GM23248 (cell line): ENCODE data around the gene ABCC6. TPM values are rescaled to one million over a fixed set of nuclear protein-coding genes. Genes with fewer than 3 reads are reported as not detected.

ENCODE experiments used
- DNase-seq: peaks from one replicate; pipeline ENCODE4 v3.0.0-alpha.2; 2015
- H2AFZ ChIP-seq: fragments of 200-600 bp; sonication (generic); 2 replicates; pipeline ENCODE4 v1.6.1; 2016; ENCODE audit warnings: antibody characterized with exemption
- H3F3A ChIP-seq: fragments of 200-600 bp; sonication (generic); 2 replicates; pipeline ENCODE4 v1.6.1; 2016; ENCODE audit warnings: mild to moderate bottlenecking, antibody characterized with exemption, mixed run types; ENCODE audit not compliant: insufficient read depth
- H3K27ac ChIP-seq: fragments of 200-600 bp; sonication (generic); 2 replicates; pipeline ENCODE4 v1.5.1; 2016; ENCODE audit warnings: mild to moderate bottlenecking
- H3K27me3 ChIP-seq: fragments of 200-600 bp; sonication (generic); replicated peaks from 2 replicates; pipeline ENCODE4 v1.6.1; 2016; ENCODE audit warnings: mild to moderate bottlenecking; ENCODE audit not compliant: insufficient read depth
- H3K36me3 ChIP-seq: fragments of 200-600 bp; sonication (generic); 2 replicates; pipeline ENCODE4 v1.6.1; 2016; ENCODE audit warnings: low read depth, mild to moderate bottlenecking
- H3K4me1 ChIP-seq: fragments of 200-600 bp; sonication (generic); 2 replicates; pipeline ENCODE4 v1.6.1; 2016; ENCODE audit warnings: mild to moderate bottlenecking; ENCODE audit not compliant: insufficient read depth
- H3K4me2 ChIP-seq: fragments of 200-600 bp; sonication (generic); one replicate; pipeline ENCODE4 v1.6.1; 2016; ENCODE audit warnings: mild to moderate bottlenecking; ENCODE audit not compliant: unreplicated experiment
- H3K4me3 ChIP-seq: fragments of 200-600 bp; sonication (generic); 2 replicates; pipeline ENCODE4 v1.5.1; 2016; ENCODE audit warnings: mild to moderate bottlenecking
- H3K79me2 ChIP-seq: fragments of 200-600 bp; sonication (generic); 2 replicates; pipeline ENCODE4 v1.6.1; 2016; ENCODE audit warnings: mild to moderate bottlenecking; ENCODE audit not compliant: insufficient read depth
- H3K9ac ChIP-seq: fragments of 200-600 bp; sonication (generic); 2 replicates; pipeline ENCODE4 v1.6.1; 2016; ENCODE audit warnings: mild to moderate bottlenecking
- H3K9me2 ChIP-seq: fragments of 200-600 bp; sonication (generic); 2 replicates; pipeline ENCODE4 v1.6.1; 2016; ENCODE audit warnings: mixed run types, mild to moderate bottlenecking, moderate library complexity; ENCODE audit not compliant: insufficient read depth
- H3K9me3 ChIP-seq: fragments of 200-600 bp; sonication (generic); one replicate; pipeline ENCODE4 v1.6.1; 2017; ENCODE audit warnings: low read depth
- H4K20me1 ChIP-seq: fragments of 200-600 bp; sonication (generic); 2 replicates; pipeline ENCODE4 v1.6.0; 2016; ENCODE audit not compliant: insufficient read depth
- EZH2 ChIP-seq: fragments of 200-600 bp; sonication (generic); IDR thresholded peaks from 2 replicates; pipeline ENCODE4 v1.6.1; 2018; ENCODE audit warnings: antibody characterized with exemption, mild to moderate bottlenecking; ENCODE audit not compliant: insufficient read depth, poor library complexity, severe bottlenecking
- EZH2phosphoT487 ChIP-seq: fragments of 200-600 bp; sonication (generic); IDR thresholded peaks from 2 replicates; pipeline ENCODE4 v1.6.1; 2018; ENCODE audit warnings: antibody characterized with exemption, moderate library complexity, mild to moderate bottlenecking, low read depth; ENCODE audit not compliant: insufficient read depth
- WGBS, 2 experiments: methylation state at CpG; one replicate each; pipeline ENCODE4 v1.1.6; 2015 to 2017; ENCODE audit warnings: low lambda C conversion rate in 2 of 2, low coverage in 1 of 2; ENCODE audit errors: missing lambda C conversion rate in 2 of 2; 5-methylcytosine and 5-hydroxymethylcytosine counted together
- in situ Hi-C: fragments of 300-500 bp; cut with MboI; formaldehyde crosslinking; loops from 2 replicates; pipeline ENCODE4 v1.15.0; 2020
- polyA plus RNA-seq: library from polyadenylated mRNA; unstranded; fragments of >200 nt; fragmentation: Nextera tagmentation; extraction: Ambion mirVana; gene quantifications from 2 replicates; pipeline ENCODE4 v1.2.1, GENCODE V29; 2016
- total RNA-seq: library from RNA; depleted of rRNA; stranded (reverse); fragments of >200 nt; shearing (Covaris generic); gene quantifications from 2 replicates; pipeline ENCODE4 v1.2.3, GENCODE V29; 2014

Gene ABCC6
- total and polyA plus RNA-seq, 2 experiments from 2014 or later = 0.24 TPM; not detected in 1

DNA sequence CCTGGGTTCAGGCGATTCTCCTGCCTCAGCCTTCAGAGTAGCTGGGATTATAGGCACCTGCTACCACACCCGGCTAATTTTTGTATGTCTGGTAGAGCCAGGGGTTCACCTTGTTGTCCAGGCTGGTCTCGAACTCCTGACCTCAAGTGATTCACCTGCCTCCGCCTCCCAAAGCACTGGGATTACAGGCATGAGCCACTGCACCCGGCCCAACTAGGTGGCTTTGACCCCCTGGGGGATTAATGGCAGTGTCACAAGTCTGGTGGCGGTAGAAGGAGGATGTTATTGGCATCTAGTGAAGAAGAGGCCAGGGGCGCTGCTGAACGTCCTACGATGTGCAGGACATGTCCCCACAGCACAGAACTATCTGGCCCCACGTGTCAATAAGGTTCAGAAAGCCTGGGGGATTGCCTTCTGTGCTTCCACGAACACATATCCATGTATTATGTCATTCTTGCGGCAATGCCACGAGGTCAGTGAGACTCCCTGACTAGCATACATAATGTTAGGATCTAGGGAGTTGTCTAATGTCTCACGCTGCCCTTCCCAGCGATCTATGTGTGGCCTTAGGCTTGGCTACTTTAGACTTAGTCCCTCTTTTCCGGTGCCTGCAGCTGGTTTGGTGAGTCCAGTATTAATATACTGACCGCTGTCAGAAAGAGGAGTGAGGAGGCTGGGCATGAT lies 75.8 kb downstream of the ABCC6 start:
- Histone ChIP-seq H3K27ac (no peak overlapping the region), H3K9me2 (no peaks in the 10 kb centered on the region), H3K4me1 (no peaks in the 10 kb centered on the region), H3K9ac (no peak overlapping the region), H3K27me3 (no peaks in the 10 kb centered on the region), H3K79me2 (no peaks in the 10 kb centered on the region), H3K36me3 (0 out of 2 replicates have a peak, but pooled peaks cover 5% of the 10 kb centered on the region), H3K9me3 (no peaks in the 10 kb centered on the region), H3F3A (no peaks in the 10 kb centered on the region; the same call in 1 of the 2 replicates), H3K4me2 (no peak overlapping the region), H4K20me1 (no peaks in the 10 kb centered on the region), H3K4me3 (no peak overlapping the region), H2AFZ (no peak overlapping the region)
- WGBS, 2 experiments = 91 to 93% methylated on average over 17 of the region's 17 CpGs
- no peak for TF ChIP-seq EZH2phosphoT487
- TF ChIP-seq EZH2 = no peak
- in situ Hi-C loops = no loop called here
- no peak for DNase-seq

DNA sequence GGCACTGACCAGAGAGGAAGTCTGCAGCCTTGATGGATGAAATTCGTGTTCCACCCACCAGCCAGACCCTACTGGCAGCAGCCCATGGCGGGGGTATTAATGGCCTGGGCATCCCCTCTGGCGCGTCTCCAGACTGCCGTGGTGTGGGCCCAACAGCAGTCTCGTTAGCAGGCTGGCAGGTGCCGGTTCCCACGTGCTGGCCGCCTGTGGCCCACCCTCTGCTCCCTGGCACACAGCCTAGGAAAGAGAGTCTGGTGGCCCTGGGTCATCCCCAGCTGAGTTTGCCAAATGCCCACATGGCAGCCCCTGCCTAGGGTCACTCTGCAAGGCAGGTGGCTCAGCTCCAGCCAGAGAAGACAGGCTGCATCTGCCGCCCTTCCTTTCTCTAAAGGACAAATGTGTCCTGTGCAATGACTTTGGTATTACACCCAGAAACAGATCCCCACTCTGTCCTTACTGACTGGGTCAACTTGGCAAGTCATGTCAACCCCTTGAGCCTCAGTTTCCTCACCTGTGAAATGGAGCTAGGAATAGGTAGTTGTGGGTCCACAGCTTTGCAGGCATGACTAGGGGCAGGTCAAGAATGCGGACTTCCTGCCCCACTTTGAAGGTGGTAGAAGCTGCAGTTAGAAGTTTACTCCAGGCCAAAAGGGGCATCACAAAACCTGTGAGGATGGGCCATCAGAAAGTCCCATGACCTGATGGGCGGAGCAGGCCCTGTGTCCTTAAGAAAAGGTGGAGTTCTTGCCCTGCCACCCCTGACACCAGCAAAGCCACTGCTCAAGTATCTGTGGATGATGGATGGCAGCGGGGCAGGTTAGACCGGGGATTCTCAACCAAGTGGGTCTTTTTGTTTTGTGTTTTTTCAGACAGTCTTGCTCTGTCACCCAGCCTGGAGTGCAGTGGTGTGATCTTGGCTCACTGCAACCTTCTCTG lies 76.6 kb downstream of the ABCC6 start:
- Histone ChIP-seq H3K27ac (no peak overlapping the region), H4K20me1 (no peaks in the 10 kb centered on the region)
- DNase-seq = no peak

DNA sequence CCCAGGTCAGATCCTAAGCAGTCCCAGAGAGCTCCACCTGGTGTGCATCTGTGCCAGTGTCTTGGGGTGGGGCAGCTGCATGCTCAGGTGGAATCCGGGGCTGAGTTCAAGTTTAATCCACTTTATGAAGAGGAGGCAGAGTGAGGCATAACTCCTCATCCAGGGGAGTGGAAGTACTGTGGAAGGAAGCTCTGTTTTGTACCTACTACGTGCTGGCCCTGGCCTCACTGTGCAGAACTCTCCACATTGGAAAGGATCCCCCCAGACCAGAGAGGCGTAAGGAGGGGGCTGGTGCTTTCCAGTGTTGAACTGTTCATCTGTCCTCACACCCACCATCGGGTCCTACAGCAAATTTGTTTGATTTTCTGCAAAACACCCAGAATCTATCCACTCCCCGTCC lies 78.0 kb downstream of the ABCC6 start:
- H3K4me3 ChIP-seq = no peak overlapping the region
- H3K36me3 ChIP-seq = peaks cover 16% of the 10 kb centered on the region; the same call in 1 of the 2 replicates
- in situ Hi-C loops = no loop called here
- TF ChIP-seq EZH2phosphoT487 (no peak), EZH2 (no peak)
- H3K79me2 ChIP-seq = no peaks in the 10 kb centered on the region
- no peaks in the 10 kb centered on the region for H4K20me1 ChIP-seq
- H2AFZ ChIP-seq = no peak overlapping the region
- H3K9me3 ChIP-seq = no peaks in the 10 kb centered on the region
- no peaks in the 10 kb centered on the region for H3K9me2 ChIP-seq
- no peaks in the 10 kb centered on the region; the same call in 1 of the 2 replicates for H3F3A ChIP-seq
- no peak overlapping the region for H3K4me2 ChIP-seq
- H3K27me3 ChIP-seq = no peaks in the 10 kb centered on the region
- H3K9ac ChIP-seq = no peak overlapping the region
- no peak for DNase-seq
- WGBS, 2 experiments = 93 to 97% methylated on average over 5 of the region's 5 CpGs
- no peaks in the 10 kb centered on the region for H3K4me1 ChIP-seq
- no peak overlapping the region for H3K27ac ChIP-seq

More for the DNA sequence above, 76.6 kb downstream of the ABCC6 start:
- Histone ChIP-seq H3K4me3 (no peak overlapping the region), H3K9me2 (no peaks in the 10 kb centered on the region), H3K9me3 (no peaks in the 10 kb centered on the region), H3K79me2 (no peaks in the 10 kb centered on the region), H3K4me1 (no peaks in the 10 kb centered on the region), H3K4me2 (no peak overlapping the region), H3F3A (no peaks in the 10 kb centered on the region; the same call in 1 of the 2 replicates), H3K36me3 (0 out of 2 replicates have a peak, but pooled peaks cover 10% of the 10 kb centered on the region), H2AFZ (no peak overlapping the region), H3K9ac (no peak overlapping the region), H3K27me3 (no peaks in the 10 kb centered on the region)
- WGBS, 2 experiments = 91 to 95% methylated on average over 14 of the region's 14 CpGs
- in situ Hi-C loops = no loop called here
- no peak for TF ChIP-seq EZH2phosphoT487
- no peak for TF ChIP-seq EZH2

DNA sequence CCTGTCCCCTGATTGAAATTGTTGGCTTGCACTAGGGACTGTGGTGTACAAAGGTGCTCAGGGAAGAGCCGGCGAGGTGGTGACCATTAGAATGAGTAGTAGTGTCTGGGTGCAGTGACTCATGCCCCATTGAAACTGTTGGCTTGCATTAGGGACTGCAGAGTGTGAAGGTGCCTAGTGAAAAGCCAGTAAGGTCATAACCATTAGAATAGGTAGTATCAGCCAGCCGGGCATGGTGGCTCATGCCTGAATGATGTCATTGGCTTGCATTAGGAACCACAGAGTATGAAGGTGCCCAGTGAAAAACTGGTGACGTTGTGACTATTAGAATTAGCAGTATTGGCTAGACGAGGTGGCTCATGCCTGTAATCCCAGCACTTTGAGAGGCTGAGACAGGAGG lies 78.9 kb downstream of the ABCC6 start:
- 88 to 95% methylated on average over 5 of the region's 5 CpGs for WGBS, 2 experiments
- in situ Hi-C loops = no loop called here
- peak; percentile 19 for DNase-seq
- no peaks in the 10 kb centered on the region for H3K9me2 ChIP-seq
- H3K4me2 ChIP-seq = no peak overlapping the region
- H2AFZ ChIP-seq = no peak overlapping the region
- no peaks in the 10 kb centered on the region for H3K79me2 ChIP-seq
- H3K4me1 ChIP-seq = no peaks in the 10 kb centered on the region
- H3K27ac ChIP-seq = no peak overlapping the region
- H3K9me3 ChIP-seq = no peaks in the 10 kb centered on the region
- H3K9ac ChIP-seq = no peak overlapping the region
- H3K4me3 ChIP-seq = no peak overlapping the region
- no peaks in the 10 kb centered on the region; the same call in 1 of the 2 replicates for H3F3A ChIP-seq
- no peaks in the 10 kb centered on the region for H3K27me3 ChIP-seq
- TF ChIP-seq EZH2 = no peak
- TF ChIP-seq EZH2phosphoT487 = no peak
- no peaks in the 10 kb centered on the region for H4K20me1 ChIP-seq
- H3K36me3 ChIP-seq = peaks cover 16% of the 10 kb centered on the region; the same call in 1 of the 2 replicates
